ENCODE measurements around the gene SDHA.
"Not testable (repeated sequence)": the region's sequence is repeated elsewhere in the genome, so short reads cannot be mapped to it uniquely, and the experiment has no call there.

SDHA gene

GRCh38 chr5:228886-229285 lies 10.8 kb downstream of the SDHA start:
- DNase-seq (ENCODE audit: extremely low read depth, insufficient read length), result no peak
- TF ChIP-seq, protein P1, sequence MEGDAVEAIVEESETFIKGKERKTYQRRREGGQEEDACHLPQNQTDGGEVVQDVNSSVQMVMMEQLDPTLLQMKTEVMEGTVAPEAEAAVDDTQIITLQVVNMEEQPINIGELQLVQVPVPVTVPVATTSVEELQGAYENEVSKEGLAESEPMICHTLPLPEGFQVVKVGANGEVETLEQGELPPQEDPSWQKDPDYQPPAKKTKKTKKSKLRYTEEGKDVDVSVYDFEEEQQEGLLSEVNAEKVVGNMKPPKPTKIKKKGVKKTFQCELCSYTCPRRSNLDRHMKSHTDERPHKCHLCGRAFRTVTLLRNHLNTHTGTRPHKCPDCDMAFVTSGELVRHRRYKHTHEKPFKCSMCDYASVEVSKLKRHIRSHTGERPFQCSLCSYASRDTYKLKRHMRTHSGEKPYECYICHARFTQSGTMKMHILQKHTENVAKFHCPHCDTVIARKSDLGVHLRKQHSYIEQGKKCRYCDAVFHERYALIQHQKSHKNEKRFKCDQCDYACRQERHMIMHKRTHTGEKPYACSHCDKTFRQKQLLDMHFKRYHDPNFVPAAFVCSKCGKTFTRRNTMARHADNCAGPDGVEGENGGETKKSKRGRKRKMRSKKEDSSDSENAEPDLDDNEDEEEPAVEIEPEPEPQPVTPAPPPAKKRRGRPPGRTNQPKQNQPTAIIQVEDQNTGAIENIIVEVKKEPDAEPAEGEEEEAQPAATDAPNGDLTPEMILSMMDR (IDR thresholded peaks at IDR 0.05; ENCODE audit: insufficient read depth, low read length, poor library complexity, severe bottlenecking), result no peak
- Histone ChIP-seq H3K27me3 (replicated peaks; ENCODE audit: control insufficient read depth, insufficient read depth, low read length) (no peaks in the 10 kb centered on the region), H3K4me3 (replicated peaks; ENCODE audit: low read depth, low read length) (no peak overlapping the region), H3K36me3 (ENCODE audit: control insufficient read depth, insufficient read depth, low read length) (peaks cover 27% of the 10 kb centered on the region)

GRCh38 chr5:230711-231110 lies 12.6 kb downstream of the SDHA start:
- TF ChIP-seq, protein P1 (IDR thresholded peaks at IDR 0.05; ENCODE audit: insufficient read depth, low read length, poor library complexity, severe bottlenecking), result no peak
- Histone ChIP-seq H3K4me3 (replicated peaks; ENCODE audit: low read depth, low read length) (no peak overlapping the region), H3K36me3 (ENCODE audit: control insufficient read depth, insufficient read depth, low read length) (peaks cover 22% of the 10 kb centered on the region), H3K27me3 (replicated peaks; ENCODE audit: control insufficient read depth, insufficient read depth, low read length) (no peaks in the 10 kb centered on the region)
- DNase-seq (ENCODE audit: extremely low read depth, insufficient read length), result no peak

GRCh38 chr5:231661-232060 lies 13.5 kb downstream of the SDHA start:
- no peak for DNase-seq (ENCODE audit: extremely low read depth, insufficient read length)
- TF ChIP-seq, protein P1 (IDR thresholded peaks at IDR 0.05; ENCODE audit: insufficient read depth, low read length, poor library complexity, severe bottlenecking), result no peak
- Histone ChIP-seq H3K27me3 (replicated peaks; ENCODE audit: control insufficient read depth, insufficient read depth, low read length) (no peaks in the 10 kb centered on the region), H3K36me3 (ENCODE audit: control insufficient read depth, insufficient read depth, low read length) (peaks cover 16% of the 10 kb centered on the region), H3K4me3 (replicated peaks; ENCODE audit: low read depth, low read length) (no peak overlapping the region)

DNA sequence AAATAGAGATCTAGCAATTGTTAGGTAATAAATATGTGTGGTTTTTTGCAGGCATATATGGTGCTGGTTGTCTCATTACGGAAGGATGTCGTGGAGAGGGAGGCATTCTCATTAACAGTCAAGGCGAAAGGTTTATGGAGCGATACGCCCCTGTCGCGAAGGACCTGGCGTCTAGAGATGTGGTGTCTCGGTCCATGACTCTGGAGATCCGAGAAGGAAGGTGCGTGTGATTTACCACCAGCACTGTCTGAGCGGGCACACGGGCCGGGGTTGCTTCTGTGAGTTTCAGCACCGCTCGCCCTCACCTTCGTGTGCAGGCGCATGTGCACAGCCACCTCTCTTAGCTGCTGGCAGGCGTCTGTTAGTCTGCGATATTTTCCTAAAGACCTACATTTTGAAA lies 15.3 kb downstream of the SDHA start:
- peaks cover 16% of the 10 kb centered on the region for H3K36me3 ChIP-seq (ENCODE audit: control insufficient read depth, insufficient read depth, low read length)
- H3K27me3 ChIP-seq (replicated peaks; ENCODE audit: control insufficient read depth, insufficient read depth, low read length); H3K4me3 ChIP-seq (replicated peaks; ENCODE audit: low read depth, low read length); DNase-seq (ENCODE audit: extremely low read depth, insufficient read length): not testable (repeated sequence)

DNA sequence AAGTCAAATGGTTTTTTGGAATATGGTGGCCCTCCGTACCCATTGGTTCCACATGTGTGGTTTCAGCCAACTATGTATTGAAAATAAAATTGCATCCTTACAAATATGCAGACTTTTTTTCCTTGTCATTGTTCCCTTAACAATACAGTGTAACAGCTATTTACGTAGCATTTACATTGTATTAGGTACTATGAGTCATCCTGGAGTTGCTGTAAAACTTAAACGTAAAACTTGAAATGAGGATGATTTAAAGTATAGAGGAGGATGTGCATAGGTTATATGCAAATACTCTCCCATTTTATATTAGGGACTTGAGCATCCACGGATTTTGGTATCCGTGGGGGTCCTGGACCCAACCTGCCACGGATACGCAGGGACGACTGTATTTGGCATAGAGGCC lies 16.3 kb downstream of the SDHA start:
- Histone ChIP-seq H3K27me3 (replicated peaks; ENCODE audit: control insufficient read depth, insufficient read depth, low read length) (no peaks in the 10 kb centered on the region), H3K36me3 (ENCODE audit: control insufficient read depth, insufficient read depth, low read length) (peaks cover 15% of the 10 kb centered on the region), H3K4me3 (replicated peaks; ENCODE audit: low read depth, low read length) (no peak overlapping the region)
- DNase-seq (ENCODE audit: extremely low read depth, insufficient read length), result no peak
- TF ChIP-seq, protein P1 (IDR thresholded peaks at IDR 0.05; ENCODE audit: insufficient read depth, low read length, poor library complexity, severe bottlenecking), result no peak

DNA sequence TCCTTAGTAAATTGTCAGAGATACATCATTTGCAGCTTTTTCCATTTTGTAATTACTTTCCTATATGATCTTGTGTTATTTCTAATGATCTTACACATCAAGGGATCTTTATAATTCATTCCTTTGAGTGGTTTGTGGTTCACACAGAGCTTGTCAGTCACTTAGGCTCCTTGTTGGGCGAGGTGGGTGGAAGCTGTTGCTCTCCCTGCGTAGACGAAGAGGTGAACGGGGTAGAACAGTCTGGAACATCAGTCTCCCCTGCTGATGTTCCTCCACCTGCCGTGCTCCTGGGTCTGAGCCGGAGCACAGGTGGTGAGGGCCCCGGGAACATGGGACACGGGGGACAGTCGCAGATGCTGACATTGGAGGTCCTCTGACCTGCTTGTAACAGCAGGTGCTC lies 17.4 kb downstream of the SDHA start:
- not testable (repeated sequence) for DNase-seq (ENCODE audit: extremely low read depth, insufficient read length); H3K4me3 ChIP-seq (replicated peaks; ENCODE audit: low read depth, low read length); H3K27me3 ChIP-seq (replicated peaks; ENCODE audit: control insufficient read depth, insufficient read depth, low read length)
- H3K36me3 ChIP-seq (ENCODE audit: control insufficient read depth, insufficient read depth, low read length), result peaks cover 18% of the 10 kb centered on the region

GRCh38 chr5:237931-238330 lies 19.8 kb downstream of the SDHA start:
- not testable (repeated sequence) for DNase-seq (ENCODE audit: extremely low read depth, insufficient read length); H3K4me3 ChIP-seq (replicated peaks; ENCODE audit: low read depth, low read length); H3K27me3 ChIP-seq (replicated peaks; ENCODE audit: control insufficient read depth, insufficient read depth, low read length)
- peaks cover 19% of the 10 kb centered on the region for H3K36me3 ChIP-seq (ENCODE audit: control insufficient read depth, insufficient read depth, low read length)

- H3K36me3 ChIP-seq (ENCODE audit: control insufficient read depth, insufficient read depth, low read length), result peaks cover 14% of the 10 kb centered on the region
- DNase-seq (ENCODE audit: extremely low read depth, insufficient read length); H3K27me3 ChIP-seq (replicated peaks; ENCODE audit: control insufficient read depth, insufficient read depth, low read length); H3K4me3 ChIP-seq (replicated peaks; ENCODE audit: low read depth, low read length): not testable (repeated sequence)
These were observed 22.4 kb downstream of the SDHA start for GRCh38 chr5:240550-240949.

DNA sequence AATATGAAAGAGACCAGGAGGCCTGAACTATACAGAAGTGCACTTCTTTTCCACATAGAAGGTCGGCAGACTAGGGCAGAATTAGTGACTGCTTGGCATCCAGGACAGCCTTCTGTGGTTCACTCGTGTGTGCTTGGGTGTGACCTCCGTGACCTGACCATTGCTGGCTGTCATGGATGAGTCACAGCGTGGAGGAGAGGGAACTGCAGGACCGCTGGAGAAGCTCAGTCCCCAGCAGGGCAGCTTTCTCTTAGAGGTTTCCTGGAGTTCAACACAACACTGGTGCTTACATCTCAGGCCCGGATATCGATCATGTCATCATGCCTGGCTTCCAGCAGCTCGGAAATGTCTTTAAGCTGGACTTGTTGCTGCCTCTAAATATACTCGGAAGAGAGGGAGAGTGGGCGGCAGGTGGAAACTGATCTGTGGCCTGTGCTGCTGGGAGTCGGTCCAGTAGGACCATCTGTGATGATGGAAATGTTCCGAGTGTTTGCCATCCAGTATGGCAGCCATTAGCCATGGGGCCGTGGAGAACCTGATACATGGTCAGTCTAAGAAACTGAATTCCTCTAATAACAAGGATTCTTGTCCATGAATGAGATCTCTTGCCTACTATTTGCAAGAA lies 23.0 kb downstream of the SDHA start:
- H3K4me3 ChIP-seq (replicated peaks; ENCODE audit: low read depth, low read length); H3K27me3 ChIP-seq (replicated peaks; ENCODE audit: control insufficient read depth, insufficient read depth, low read length); DNase-seq (ENCODE audit: extremely low read depth, insufficient read length): not testable (repeated sequence)
- peaks cover 14% of the 10 kb centered on the region for H3K36me3 ChIP-seq (ENCODE audit: control insufficient read depth, insufficient read depth, low read length)

GRCh38 chr5:243683-244367 lies 25.7 kb downstream of the SDHA start:
- not testable (repeated sequence) for H3K27me3 ChIP-seq (replicated peaks; ENCODE audit: control insufficient read depth, insufficient read depth, low read length); DNase-seq (ENCODE audit: extremely low read depth, insufficient read length); H3K4me3 ChIP-seq (replicated peaks; ENCODE audit: low read depth, low read length)
- peaks cover 11% of the 10 kb centered on the region for H3K36me3 ChIP-seq (ENCODE audit: control insufficient read depth, insufficient read depth, low read length)

Data from GM06990 (cell line).